Immature natural killer cell (primary cell): ENCODE data around the gene BUB1B. TPM values are rescaled to one million over a fixed set of nuclear protein-coding genes. Genes with fewer than 3 reads are reported as not detected.

Source experiments
- DNase-seq, 3 donors: peaks; one replicate each; pipeline ENCODE4 v3.0.0; 2022; ENCODE audit warnings: mixed read lengths in 1 of 3
- H3K27ac Mint-ChIP-seq, 6 donors: one replicate each; pipeline ENCODE4 v1.8.0; 2020; ENCODE audit warnings: mixed read lengths in 6 of 6, mild to moderate bottlenecking in 5 of 6, inconsistent platforms in 4 of 6, moderate library complexity in 3 of 6
- H3K27me3 Mint-ChIP-seq, 3 donors: one replicate each; pipeline ENCODE4 v1.8.0; 2020 to 2021; ENCODE audit warnings: low read depth in 3 of 3, mild to moderate bottlenecking in 3 of 3, mixed read lengths in 3 of 3, moderate library complexity in 3 of 3, inconsistent platforms in 1 of 3
- H3K36me3 Mint-ChIP-seq, 3 donors: one replicate each; pipeline ENCODE4 v1.8.0; 2020; ENCODE audit warnings: mixed read lengths in 3 of 3, inconsistent platforms in 2 of 3, mild to moderate bottlenecking in 2 of 3
- H3K4me1 Mint-ChIP-seq, 2 donors: one replicate each; pipeline ENCODE4 v1.8.0; 2020; ENCODE audit warnings: inconsistent platforms in 2 of 2, mild to moderate bottlenecking in 2 of 2, mixed read lengths in 2 of 2, moderate library complexity in 1 of 2
- H3K4me3 Mint-ChIP-seq, 5 donors: one replicate each; pipeline ENCODE4 v1.8.0; 2020; ENCODE audit warnings: mild to moderate bottlenecking in 5 of 5, mixed read lengths in 5 of 5, inconsistent platforms in 3 of 5, moderate library complexity in 3 of 5
- H3K9me3 Mint-ChIP-seq, 6 donors: one replicate each; pipeline ENCODE4 v1.8.0; 2020; ENCODE audit warnings: mild to moderate bottlenecking in 6 of 6, mixed read lengths in 6 of 6, inconsistent platforms in 4 of 6, moderate library complexity in 3 of 6
- polyA plus RNA-seq, 3 donors: library from polyadenylated mRNA; unstranded; fragments of 300-500 nt; fragmentation: Illumina TruSeq; gene quantifications; one replicate each; pipeline ENCODE4 v1.2.3, GENCODE V29; 2021

BUB1B gene
- polyA plus RNA-seq, 3 donors from 2014 or later, result 0.74 to 0.99 TPM; not detected in 1

GRCh38 chr15:40243126-40243810 lies 82.4 kb downstream of the BUB1B start:
- DNase-seq, result no peak
- no peaks in the 10 kb centered on the region for H3K36me3 Mint-ChIP-seq
- no peaks in the 10 kb centered on the region for H3K9me3 Mint-ChIP-seq
- H3K4me3 Mint-ChIP-seq, result no peak overlapping the region
- peaks cover 5 to 10% (median 6%) of the 10 kb centered on the region in 3 donors for H3K27me3 Mint-ChIP-seq
- peaks cover 0 to 2% of the 10 kb centered on the region in 2 donors for H3K4me1 Mint-ChIP-seq
- no peak overlapping the region for H3K27ac Mint-ChIP-seq

- Mint-ChIP-seq H3K4me3 (no peak overlapping the region), H3K4me1 (no peaks in the 10 kb centered on the region), H3K27me3 (peaks cover 3 to 4% (median 3%) of the 10 kb centered on the region in 3 donors), H3K36me3 (no peaks in the 10 kb centered on the region), H3K9me3 (no peaks in the 10 kb centered on the region), H3K27ac (no peak overlapping the region)
- DNase-seq, result no peak
Observed at GRCh38 chr15:40244961-40245523, 84.2 kb downstream of the BUB1B start.

GRCh38 chr15:40245666-40246450 lies 85.0 kb downstream of the BUB1B start:
- H3K4me3 Mint-ChIP-seq, result no peak overlapping the region
- H3K27me3 Mint-ChIP-seq, result peaks cover 3 to 4% (median 3%) of the 10 kb centered on the region in 3 donors
- no peaks in the 10 kb centered on the region for H3K9me3 Mint-ChIP-seq
- H3K27ac Mint-ChIP-seq, result no peak overlapping the region
- DNase-seq, result no peak
- H3K4me1 Mint-ChIP-seq, result no peaks in the 10 kb centered on the region
- no peaks in the 10 kb centered on the region for H3K36me3 Mint-ChIP-seq

GRCh38 chr15:40246496-40247280 lies 85.8 kb downstream of the BUB1B start:
- H3K9me3 Mint-ChIP-seq, result no peaks in the 10 kb centered on the region
- no peak for DNase-seq
- H3K4me1 Mint-ChIP-seq, result peaks cover 0 to 3% of the 10 kb centered on the region in 2 donors
- no peak overlapping the region for H3K27ac Mint-ChIP-seq
- H3K27me3 Mint-ChIP-seq, result peaks cover 3 to 6% (median 4%) of the 10 kb centered on the region in 3 donors
- no peaks in the 10 kb centered on the region for H3K36me3 Mint-ChIP-seq
- H3K4me3 Mint-ChIP-seq, result no peak overlapping the region

GRCh38 chr15:40247406-40247971 lies 86.6 kb downstream of the BUB1B start:
- H3K36me3 Mint-ChIP-seq, result no peaks in the 10 kb centered on the region
- no peak for DNase-seq
- H3K4me3 Mint-ChIP-seq, result no peak overlapping the region
- H3K4me1 Mint-ChIP-seq, result peaks cover 0 to 3% of the 10 kb centered on the region in 2 donors
- no peaks in the 10 kb centered on the region for H3K9me3 Mint-ChIP-seq
- no peak overlapping the region for H3K27ac Mint-ChIP-seq
- peaks cover 2 to 6% (median 3%) of the 10 kb centered on the region in 3 donors for H3K27me3 Mint-ChIP-seq

- Mint-ChIP-seq H3K4me3 (no peak overlapping the region), H3K27me3 (peaks cover 3 to 9% (median 4%) of the 10 kb centered on the region in 3 donors), H3K4me1 (peaks cover 3 to 7% of the 10 kb centered on the region in 2 donors), H3K27ac (no peak overlapping the region), H3K36me3 (no peaks in the 10 kb centered on the region), H3K9me3 (no peaks in the 10 kb centered on the region)
- no peak for DNase-seq
Observed at GRCh38 chr15:40248006-40248783, 87.3 kb downstream of the BUB1B start.

GRCh38 chr15:40249477-40250303 lies 88.8 kb downstream of the BUB1B start:
- no peak overlapping the region for H3K27ac Mint-ChIP-seq
- H3K4me1 Mint-ChIP-seq, result peaks cover 14 to 15% of the 10 kb centered on the region in 2 donors
- H3K36me3 Mint-ChIP-seq, result no peaks in the 10 kb centered on the region
- no peak for DNase-seq
- peaks cover 3 to 16% (median 6%) of the 10 kb centered on the region in 3 donors for H3K27me3 Mint-ChIP-seq
- H3K9me3 Mint-ChIP-seq, result no peaks in the 10 kb centered on the region
- peak overlapping the region in 1 of 5 donors; percentile 38 for H3K4me3 Mint-ChIP-seq

- H3K4me3 Mint-ChIP-seq, result peak overlapping the region in 1 of 5 donors; percentile 38
- H3K4me1 Mint-ChIP-seq, result peaks cover 14 to 15% of the 10 kb centered on the region in 2 donors
- no peak for DNase-seq
- H3K9me3 Mint-ChIP-seq, result no peaks in the 10 kb centered on the region
- H3K27ac Mint-ChIP-seq, result no peak overlapping the region
- H3K27me3 Mint-ChIP-seq, result peaks cover 3 to 16% (median 6%) of the 10 kb centered on the region in 3 donors
- H3K36me3 Mint-ChIP-seq, result no peaks in the 10 kb centered on the region
Observed at GRCh38 chr15:40250304-40250656, 89.4 kb downstream of the BUB1B start.

- Mint-ChIP-seq H3K4me1 (peaks cover 15 to 18% of the 10 kb centered on the region in 2 donors), H3K9me3 (no peaks in the 10 kb centered on the region), H3K36me3 (no peaks in the 10 kb centered on the region), H3K4me3 (peak overlapping the region; percentile 46 to 67 (median 60)), H3K27me3 (peaks cover 0 to 14% (median 6%) of the 10 kb centered on the region in 3 donors), H3K27ac (peak overlapping the region in 1 of 6 donors; percentile 8)
- no peak for DNase-seq
Observed at GRCh38 chr15:40250771-40251483, 90.1 kb downstream of the BUB1B start.

GRCh38 chr15:40251486-40252140 lies 90.7 kb downstream of the BUB1B start:
- Mint-ChIP-seq H3K4me3 (peak overlapping the region; percentile 46 to 67 (median 60)), H3K27me3 (peaks cover 0 to 12% (median 6%) of the 10 kb centered on the region in 3 donors), H3K36me3 (no peaks in the 10 kb centered on the region), H3K4me1 (peaks cover 15 to 23% of the 10 kb centered on the region in 2 donors), H3K9me3 (no peaks in the 10 kb centered on the region), H3K27ac (no peak overlapping the region)
- DNase-seq, result no peak

GRCh38 chr15:40252141-40252437 lies 91.2 kb downstream of the BUB1B start:
- no peak for DNase-seq
- no peaks in the 10 kb centered on the region for H3K9me3 Mint-ChIP-seq
- no peaks in the 10 kb centered on the region for H3K36me3 Mint-ChIP-seq
- H3K27ac Mint-ChIP-seq, result no peak overlapping the region
- peaks cover 15 to 28% of the 10 kb centered on the region in 2 donors for H3K4me1 Mint-ChIP-seq
- H3K4me3 Mint-ChIP-seq, result peak overlapping the region; percentile 46 to 67 (median 60)
- peaks cover 0 to 12% (median 4%) of the 10 kb centered on the region in 3 donors for H3K27me3 Mint-ChIP-seq
